Hematopoietic multipotent progenitor cell treated with erythropoietin and hydrocortisone succinate and interleukin-3 and kit ligand, for 15 days (in vitro differentiated cells): ENCODE results near the gene PSMD5.

Experiments
- DNase-seq: peaks from one replicate; pipeline ENCODE4 v3.0.0-alpha.2; 2015; ENCODE audit warnings: low spot score

PSMD5 gene

GRCh38 chr9:120855827-120856670 lies 13.3 kb upstream of the PSMD5 start:
- DNase-seq = no peak

GRCh38 chr9:120854596-120855327 lies 12.0 kb upstream of the PSMD5 start:
- DNase-seq = no peak

- DNase-seq = no peak
Measured at GRCh38 chr9:120853198-120853597, 10.5 kb upstream of the PSMD5 start.

GRCh38 chr9:120852240-120853010 lies 9.7 kb upstream of the PSMD5 start:
- no peak for DNase-seq

- DNase-seq = no peak
Measured at GRCh38 chr9:120851449-120851848, 8.7 kb upstream of the PSMD5 start.

GRCh38 chr9:120850315-120850714 lies 7.6 kb upstream of the PSMD5 start:
- no peak for DNase-seq

- DNase-seq = no peak
Measured at GRCh38 chr9:120846906-120847305, 4.2 kb upstream of the PSMD5 start.

GRCh38 chr9:120846251-120846889 lies 3.6 kb upstream of the PSMD5 start:
- DNase-seq = no peak

GRCh38 chr9:120845255-120845654 lies 2.5 kb upstream of the PSMD5 start:
- no peak for DNase-seq

GRCh38 chr9:120841930-120842684 lies 615 bp downstream of the PSMD5 start:
- DNase-seq = peak; percentile 39

- DNase-seq = no peak
Measured at GRCh38 chr9:120839146-120839545, 3.6 kb downstream of the PSMD5 start.

- DNase-seq = peak; percentile 31
Measured at GRCh38 chr9:120837921-120838320, 4.8 kb downstream of the PSMD5 start.

- no peak for DNase-seq
Measured at GRCh38 chr9:120833325-120833724, 9.4 kb downstream of the PSMD5 start.

GRCh38 chr9:120832807-120833206 lies 9.9 kb downstream of the PSMD5 start:
- DNase-seq = no peak

- DNase-seq = no peak
Measured at GRCh38 chr9:120830865-120831264, 11.9 kb downstream of the PSMD5 start.

GRCh38 chr9:120830151-120830550 lies 12.6 kb downstream of the PSMD5 start:
- DNase-seq = no peak

GRCh38 chr9:120829650-120830049 lies 13.1 kb downstream of the PSMD5 start:
- DNase-seq = no peak

GRCh38 chr9:120820095-120820494 lies 22.6 kb downstream of the PSMD5 start:
- no peak for DNase-seq

- DNase-seq = no peak
Measured at GRCh38 chr9:120818595-120818994, 24.1 kb downstream of the PSMD5 start.

- no peak for DNase-seq
Measured at GRCh38 chr9:120815075-120815474, 27.6 kb downstream of the PSMD5 start.

GRCh38 chr9:120808931-120809330 lies 33.8 kb downstream of the PSMD5 start:
- no peak for DNase-seq
